ENCODE data around the gene CLDN12. TPM values are rescaled to one million over a fixed set of nuclear protein-coding genes. Genes with fewer than 3 reads are reported as not detected.

The CLDN12 gene
- total RNA-seq (2014; rRNA removed; shearing (Covaris generic)) = 25.1 and 25.7 TPM in 2 replicates

GRCh38 chr7:90403174-90404113 lies at the start of gene CLDN12:
TSS of gene CLDN12 (plus strand) at chr7:90403461. CDS start at chr7:90412677, 9,216 bp downstream.

Other genes with a start within 250 kb of the CLDN12 start
- 3.8 and 5.6 TPM in 2 replicates for gene STEAP1, start 249.0 kb upstream of the CLDN12 start, total RNA-seq (2014; rRNA removed; shearing (Covaris generic))
- 0.64 and 2.5 TPM in 2 replicates for gene STEAP2, start 191.7 kb upstream of the CLDN12 start, total RNA-seq (2014; rRNA removed; shearing (Covaris generic))
- gene CFAP69, start 158.3 kb upstream of the CLDN12 start, total RNA-seq (2014; rRNA removed; shearing (Covaris generic)) = 4.8 and 13.1 TPM in 2 replicates
- not detected in 2 replicates for gene FAM237B, start 82.2 kb upstream of the CLDN12 start, total RNA-seq (2014; rRNA removed; shearing (Covaris generic))
- 15.7 and 23.7 TPM in 2 replicates for gene GTPBP10, start 56.7 kb upstream of the CLDN12 start, total RNA-seq (2014; rRNA removed; shearing (Covaris generic))
- gene PTTG1IP2, start 66.2 kb downstream of the CLDN12 start, total RNA-seq (2014; rRNA removed; shearing (Covaris generic)) = not detected in 2 replicates
- gene CDK14, start 192.9 kb downstream of the CLDN12 start, total RNA-seq (2014; rRNA removed; shearing (Covaris generic)) = 14.5 and 19.2 TPM in 2 replicates

Data from A375 (cell line).